Erythroblast (primary cell): Measurements from ENCODE around the gene CAP1.

Experiments used
- GATA1 ChIP-seq: IDR thresholded peaks from 2 replicates; pipeline ENCODE4 v1.6.1; 2011; ENCODE audit warnings: low read depth, mild to moderate bottlenecking, control low read depth, low read length, moderate library complexity
- POLR2A ChIP-seq: IDR thresholded peaks from 2 replicates; pipeline ENCODE4 v1.6.1; 2011; ENCODE audit warnings: mild to moderate bottlenecking, low read length

- no peak for TF ChIP-seq POLR2A
- TF ChIP-seq GATA1 = no peak
Measured at GRCh38 chr1:40004857-40005256, 35.7 kb upstream of the CAP1 start.
